ENCODE measurements around the gene MEGF11.

DNA sequence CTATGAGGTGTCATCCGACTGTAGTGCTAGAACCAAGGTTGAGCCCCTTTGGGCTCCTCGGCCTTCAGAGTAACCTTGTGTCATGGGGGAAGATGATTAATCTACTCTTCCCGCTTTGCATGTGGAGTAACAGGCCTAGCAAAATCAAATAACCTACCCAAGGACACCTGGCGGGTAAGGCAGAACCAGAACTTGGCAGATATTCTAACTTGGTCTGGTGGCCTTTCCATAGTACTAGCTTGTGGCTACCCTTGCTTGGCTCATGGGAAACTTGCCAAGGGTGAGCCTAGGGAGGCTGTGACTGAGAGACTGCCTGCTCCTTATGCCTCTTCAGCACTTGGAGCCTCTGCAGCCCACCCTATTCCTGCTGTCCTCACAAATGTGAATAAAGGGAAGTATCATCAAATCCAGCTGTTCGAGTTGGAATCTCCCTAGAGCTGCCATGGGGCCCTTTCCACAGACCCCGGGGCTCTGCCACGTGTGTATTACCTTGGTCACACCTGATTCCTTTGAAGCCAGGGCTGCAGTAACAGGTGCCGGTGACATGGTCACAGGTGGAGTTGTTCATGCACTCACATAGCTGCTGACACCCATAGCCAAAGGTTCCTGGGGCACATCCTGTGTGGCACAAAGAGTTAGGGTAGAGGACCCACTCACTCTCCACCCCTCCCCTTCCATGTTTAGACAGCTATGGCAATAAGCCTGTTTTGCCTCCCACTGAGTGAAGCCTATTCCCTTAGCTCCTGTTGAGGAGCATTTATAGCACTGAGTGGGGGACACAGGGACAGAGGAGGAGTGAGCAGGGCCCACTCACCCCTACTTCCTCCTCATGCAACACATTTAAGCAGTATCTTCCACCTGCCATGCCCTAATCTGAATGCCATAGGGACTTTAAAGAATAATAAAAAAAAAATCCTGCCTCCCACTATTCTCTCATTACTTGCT, 338.3 kb downstream of the MEGF11 start:
- TF ChIP-seq, protein P1, sequence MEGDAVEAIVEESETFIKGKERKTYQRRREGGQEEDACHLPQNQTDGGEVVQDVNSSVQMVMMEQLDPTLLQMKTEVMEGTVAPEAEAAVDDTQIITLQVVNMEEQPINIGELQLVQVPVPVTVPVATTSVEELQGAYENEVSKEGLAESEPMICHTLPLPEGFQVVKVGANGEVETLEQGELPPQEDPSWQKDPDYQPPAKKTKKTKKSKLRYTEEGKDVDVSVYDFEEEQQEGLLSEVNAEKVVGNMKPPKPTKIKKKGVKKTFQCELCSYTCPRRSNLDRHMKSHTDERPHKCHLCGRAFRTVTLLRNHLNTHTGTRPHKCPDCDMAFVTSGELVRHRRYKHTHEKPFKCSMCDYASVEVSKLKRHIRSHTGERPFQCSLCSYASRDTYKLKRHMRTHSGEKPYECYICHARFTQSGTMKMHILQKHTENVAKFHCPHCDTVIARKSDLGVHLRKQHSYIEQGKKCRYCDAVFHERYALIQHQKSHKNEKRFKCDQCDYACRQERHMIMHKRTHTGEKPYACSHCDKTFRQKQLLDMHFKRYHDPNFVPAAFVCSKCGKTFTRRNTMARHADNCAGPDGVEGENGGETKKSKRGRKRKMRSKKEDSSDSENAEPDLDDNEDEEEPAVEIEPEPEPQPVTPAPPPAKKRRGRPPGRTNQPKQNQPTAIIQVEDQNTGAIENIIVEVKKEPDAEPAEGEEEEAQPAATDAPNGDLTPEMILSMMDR (IDR thresholded peaks at IDR 0.05), result no peak
- no peak for TF ChIP-seq POLR2A (IDR thresholded peaks at IDR 0.05)

All from uterus (tissue), 2 donors.